ENCODE data around the gene NCLN.
"Not testable (repeated sequence)": the region's sequence is repeated elsewhere in the genome, so short reads cannot be mapped to it uniquely, and the experiment has no call there.

The NCLN gene

DNA sequence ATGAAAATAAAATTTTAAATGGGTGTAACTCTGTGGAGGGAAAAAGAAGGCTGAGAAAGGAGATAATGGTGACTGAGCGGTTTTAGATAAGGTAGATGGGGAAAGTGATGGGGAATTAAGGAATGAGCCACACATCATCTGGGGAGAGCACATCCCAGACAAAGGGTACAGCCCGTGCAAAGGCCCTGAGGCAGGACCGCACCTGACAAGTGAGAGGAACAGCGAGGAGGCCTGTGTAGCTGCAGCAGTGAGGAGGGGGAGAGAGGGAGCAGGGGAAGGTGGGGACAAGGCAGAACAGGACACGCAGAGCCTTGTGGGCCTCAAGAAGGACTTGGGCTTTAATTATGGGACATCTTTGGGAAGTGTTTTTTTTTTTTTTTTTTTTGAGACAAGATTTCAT, 37.0 kb downstream of the NCLN start:
- no peak for DNase-seq (ENCODE audit: low read depth in 1 of 2, low spot score in 1 of 2)

DNA sequence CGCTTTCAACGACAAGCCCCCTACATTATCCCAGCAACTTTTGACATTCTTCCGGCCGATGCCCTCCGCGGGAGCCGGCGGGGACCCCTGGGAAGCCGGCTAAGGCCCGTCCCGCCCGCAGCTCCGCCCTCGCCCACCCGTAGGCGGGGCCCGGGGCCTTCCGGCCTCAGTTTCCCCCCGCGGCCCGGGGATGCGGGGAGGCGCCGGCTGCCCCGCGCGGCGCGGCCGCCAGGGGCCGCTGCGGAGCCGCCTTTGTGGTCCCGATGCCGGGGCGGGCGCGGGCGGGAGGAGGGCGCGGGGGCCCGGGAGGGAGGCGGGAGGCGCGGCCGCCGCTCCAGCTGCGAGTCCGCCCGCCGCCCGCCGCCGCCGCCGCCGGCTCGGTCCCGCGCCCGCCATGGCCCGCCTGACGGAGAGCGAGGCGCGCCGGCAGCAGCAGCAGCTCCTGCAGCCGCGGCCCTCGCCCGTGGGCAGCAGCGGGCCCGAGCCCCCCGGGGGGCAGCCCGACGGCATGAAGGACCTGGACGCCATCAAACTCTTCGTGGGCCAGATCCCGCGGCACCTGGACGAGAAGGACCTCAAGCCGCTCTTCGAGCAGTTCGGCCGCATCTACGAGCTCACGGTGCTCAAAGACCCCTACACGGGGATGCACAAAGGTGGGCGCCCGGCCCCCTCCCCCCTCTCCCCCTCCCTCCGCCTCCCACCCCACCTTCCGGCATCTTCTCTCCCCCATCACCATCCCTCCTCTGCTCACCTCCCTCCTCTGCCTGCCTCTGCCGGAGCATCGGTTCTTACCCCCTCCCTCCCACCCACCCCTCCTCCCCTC, 38.8 kb downstream of the NCLN start, which contains the start of gene CELF5:
Gene CELF5, plus strand, starts transcription at position 316 of the 823 bp plus-strand sequence. Its CDS starts 79 bp downstream, at position 395.
- peak; percentile 20 to 41 for DNase-seq (ENCODE audit: low read depth in 1 of 2, low spot score in 1 of 2)

DNA sequence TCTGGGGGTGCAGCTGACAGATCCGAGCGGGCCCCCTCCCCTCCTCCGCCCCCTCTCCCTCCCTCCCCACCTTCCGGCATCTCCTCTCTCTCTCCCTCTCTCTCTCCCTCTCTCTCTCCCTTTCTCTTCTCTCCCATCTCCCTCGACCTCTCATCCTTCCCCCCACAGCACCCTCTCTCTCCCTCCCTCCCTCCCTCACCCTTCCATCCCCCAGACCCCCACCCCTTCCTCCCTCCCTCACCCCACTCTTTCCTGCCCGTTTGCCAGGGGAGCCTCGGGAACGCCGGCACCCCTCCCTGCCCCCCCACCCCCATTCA, 39.4 kb downstream of the NCLN start:
- DNase-seq (ENCODE audit: low read depth in 1 of 2, low spot score in 1 of 2): no peak

DNA sequence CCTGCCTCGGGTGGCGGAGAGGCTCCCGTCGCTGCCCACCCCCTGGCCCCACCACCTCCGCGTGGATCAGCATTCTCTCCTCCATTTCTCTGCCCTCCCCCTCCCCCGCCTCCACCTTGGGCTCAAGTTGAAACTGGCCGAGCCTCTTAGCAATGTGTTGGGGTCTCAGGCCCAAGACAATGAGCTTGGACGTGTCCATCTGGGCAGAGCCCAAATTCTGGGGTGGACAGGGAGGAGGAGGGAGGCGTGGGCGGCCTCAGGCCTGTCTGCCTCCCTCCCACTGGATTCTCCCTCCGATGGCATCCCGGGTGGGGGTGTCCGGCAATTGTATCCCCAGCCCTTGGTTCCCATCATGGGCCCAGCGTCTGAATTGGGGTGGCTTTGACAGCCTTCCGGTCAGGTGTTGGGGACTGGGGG, 40.0 kb downstream of the NCLN start:
- DNase-seq (ENCODE audit: low read depth in 1 of 2, low spot score in 1 of 2): no peak

DNA sequence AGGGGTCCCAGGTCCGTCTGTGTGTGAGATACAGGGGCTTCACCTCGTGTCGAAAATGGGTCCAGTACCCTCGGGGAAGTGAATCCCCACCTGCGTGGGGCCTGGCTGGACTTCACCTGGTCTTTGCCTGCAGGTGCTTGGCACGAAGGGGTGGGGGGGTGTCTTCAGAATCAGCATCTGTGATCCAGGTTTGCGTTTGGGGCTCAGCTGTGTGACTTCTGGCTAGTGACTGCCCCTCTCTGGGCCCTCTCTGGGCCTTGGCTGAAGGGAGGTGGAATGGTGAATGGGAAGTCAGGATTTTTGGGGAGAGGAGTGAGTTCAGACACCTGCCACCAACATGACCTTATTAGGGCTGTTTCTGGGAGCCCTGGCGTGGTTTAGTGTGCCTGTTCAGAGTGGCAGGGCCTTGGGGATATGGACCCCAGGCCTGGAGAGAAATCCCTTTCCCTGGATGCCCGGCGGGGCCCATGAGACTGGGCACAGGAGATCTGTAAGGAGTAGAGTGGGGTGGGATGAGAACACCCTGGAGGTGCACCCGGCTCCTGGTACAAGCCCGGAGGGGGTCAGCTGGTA, 41.4 kb downstream of the NCLN start:
- DNase-seq (ENCODE audit: low read depth in 1 of 2, low spot score in 1 of 2): no peak

DNA sequence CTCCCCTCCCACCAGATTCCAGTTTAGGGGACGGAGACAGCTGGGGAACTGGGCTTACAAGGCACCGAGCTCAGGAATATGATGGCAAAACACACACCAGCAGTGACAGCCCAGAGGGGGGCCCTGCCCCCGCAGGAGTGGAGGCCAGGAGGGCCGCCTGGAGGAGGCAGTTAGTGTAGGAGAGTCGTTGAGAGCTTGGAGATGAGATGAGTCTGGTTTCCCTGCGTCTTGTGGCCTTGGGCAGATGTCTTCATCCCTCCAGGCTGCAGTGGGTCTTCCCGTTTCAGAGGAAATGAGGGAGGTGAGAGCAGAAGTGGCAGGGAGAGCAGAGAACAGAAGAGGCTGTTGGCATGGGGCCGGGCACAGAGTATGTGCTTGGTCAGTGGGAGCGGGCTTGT, 43.6 kb downstream of the NCLN start:
- no peak for DNase-seq (ENCODE audit: low read depth in 1 of 2, low spot score in 1 of 2)

DNA sequence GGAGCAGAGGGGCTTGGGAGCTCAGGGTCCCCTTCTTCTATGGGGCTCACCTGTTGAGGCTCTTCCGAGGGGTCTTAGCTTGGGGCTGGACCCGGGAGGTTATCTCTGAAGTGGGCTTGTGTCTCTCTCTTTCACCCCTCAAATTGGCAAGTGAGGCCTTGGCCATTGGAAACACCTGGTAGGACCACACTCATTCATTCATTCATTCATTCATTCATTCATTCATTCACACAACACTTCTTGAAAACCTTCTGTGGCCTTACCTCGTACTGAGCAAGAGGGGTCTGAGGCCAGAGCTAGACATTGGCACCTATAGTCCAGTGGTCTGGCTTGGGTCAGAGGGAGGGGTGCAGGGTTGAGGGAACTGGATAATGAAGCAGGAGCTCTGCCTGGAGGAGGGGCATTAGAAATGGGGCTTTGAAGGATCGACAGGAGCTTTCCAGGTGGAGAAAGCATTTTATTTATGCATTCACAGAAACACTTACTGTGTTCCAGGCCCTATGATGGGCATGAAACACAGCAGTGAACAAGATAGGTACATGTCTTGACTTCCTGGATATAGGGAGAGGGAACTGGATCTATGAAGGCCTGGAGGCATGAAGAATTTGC, 44.3 kb downstream of the NCLN start:
- no peak for DNase-seq (ENCODE audit: low read depth in 1 of 2, low spot score in 1 of 2)

DNA sequence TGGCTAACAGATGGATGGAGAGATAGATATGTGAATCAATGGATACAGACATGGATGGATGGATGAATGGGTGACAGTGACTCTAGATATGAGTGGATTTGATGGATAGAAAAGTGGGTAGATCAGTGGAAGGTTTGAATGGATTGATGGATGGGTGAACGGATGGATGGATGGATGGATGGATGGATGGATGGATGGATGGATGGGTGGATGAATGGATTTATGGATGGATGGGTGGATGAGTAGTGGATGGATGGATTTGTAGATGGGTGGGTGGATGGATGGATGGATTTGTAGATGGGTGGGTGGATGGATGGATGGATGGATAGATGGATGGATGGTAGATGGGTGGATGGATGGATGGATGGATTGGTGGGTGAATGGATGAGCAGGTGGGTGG, 45.6 kb downstream of the NCLN start:
- no peak for DNase-seq (ENCODE audit: low read depth in 1 of 2, low spot score in 1 of 2)

DNA sequence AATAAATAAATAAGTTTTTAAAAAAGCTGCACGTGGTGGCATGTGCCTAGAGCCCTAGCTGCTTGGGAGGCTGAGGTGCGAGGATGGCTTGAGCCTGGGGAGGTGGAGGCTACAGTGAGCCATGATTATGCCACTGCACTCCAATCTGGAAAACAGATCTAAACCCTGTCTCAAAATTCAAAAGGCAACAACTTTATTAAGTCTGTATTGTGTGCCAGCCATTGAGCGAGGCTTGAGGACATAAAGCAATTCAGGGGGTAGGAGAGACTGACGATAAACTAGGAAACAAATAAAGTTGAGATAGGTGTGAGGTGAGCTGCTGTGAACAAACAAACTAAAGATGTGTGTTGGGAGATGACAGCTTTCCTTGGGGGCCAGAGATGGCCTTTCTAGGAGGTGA, 47.4 kb downstream of the NCLN start:
- DNase-seq (ENCODE audit: low read depth in 1 of 2, low spot score in 1 of 2): no peak

DNA sequence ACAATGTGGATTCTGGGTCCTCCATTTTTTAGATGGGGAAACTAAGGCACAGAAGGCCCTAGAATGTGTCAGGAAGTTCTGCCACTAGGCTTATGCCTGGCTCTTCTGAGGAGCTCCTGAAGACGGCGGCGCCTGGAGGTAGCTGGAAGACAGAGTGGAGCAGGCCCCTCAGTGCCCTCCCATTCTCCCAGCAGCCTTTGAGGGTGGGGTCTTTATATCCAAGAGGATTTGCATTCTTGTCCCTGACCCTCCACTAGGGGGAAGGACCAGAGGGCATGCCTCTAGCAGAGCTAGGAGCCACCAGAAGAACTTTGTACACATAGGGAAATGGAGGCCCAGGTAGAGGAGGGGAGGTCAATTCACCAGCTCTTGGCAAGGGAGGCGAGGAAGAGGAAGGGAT, 48.1 kb downstream of the NCLN start:
- no peak for DNase-seq (ENCODE audit: low read depth in 1 of 2, low spot score in 1 of 2)

DNA sequence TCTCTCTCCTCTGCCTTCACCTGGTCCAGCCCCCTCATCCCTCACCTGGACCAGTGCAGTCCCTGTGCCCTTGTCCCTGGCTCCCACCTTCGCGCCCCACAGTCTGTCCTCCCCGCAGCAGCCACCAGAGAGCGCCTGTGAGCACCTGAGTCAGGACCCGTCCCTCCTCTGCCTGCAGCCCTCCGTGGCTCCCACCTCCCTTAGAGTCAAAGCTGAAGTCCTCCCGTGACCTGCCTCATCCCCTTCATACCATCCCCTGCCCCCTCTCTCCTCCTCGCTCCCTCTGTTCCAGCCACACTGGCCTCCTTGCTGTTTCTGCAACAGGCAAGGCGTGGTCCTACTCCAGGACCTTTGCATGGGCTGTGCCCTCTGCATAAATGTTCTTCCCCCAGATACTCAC, 49.1 kb downstream of the NCLN start:
- no peak for DNase-seq (ENCODE audit: low read depth in 1 of 2, low spot score in 1 of 2)

DNA sequence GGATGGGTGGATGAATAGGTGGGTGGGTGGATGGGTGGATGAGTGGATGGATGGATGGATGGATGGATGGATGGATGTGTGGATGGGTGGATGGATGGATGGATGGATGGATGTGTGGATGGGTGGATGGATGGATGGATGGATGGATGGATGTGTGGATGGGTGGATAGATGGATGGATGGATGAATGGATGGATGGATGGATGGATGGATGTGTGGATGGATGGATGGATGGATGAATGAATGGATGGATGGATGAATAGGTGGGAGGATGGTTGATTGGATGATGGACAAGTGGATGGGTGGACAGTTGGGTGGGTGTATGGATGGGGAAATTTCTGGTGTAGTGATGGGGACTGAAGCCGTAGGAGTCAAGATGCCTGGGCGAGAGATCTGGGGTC, 49.9 kb downstream of the NCLN start:
- not testable (repeated sequence) for DNase-seq (ENCODE audit: low read depth in 1 of 2, low spot score in 1 of 2)

DNA sequence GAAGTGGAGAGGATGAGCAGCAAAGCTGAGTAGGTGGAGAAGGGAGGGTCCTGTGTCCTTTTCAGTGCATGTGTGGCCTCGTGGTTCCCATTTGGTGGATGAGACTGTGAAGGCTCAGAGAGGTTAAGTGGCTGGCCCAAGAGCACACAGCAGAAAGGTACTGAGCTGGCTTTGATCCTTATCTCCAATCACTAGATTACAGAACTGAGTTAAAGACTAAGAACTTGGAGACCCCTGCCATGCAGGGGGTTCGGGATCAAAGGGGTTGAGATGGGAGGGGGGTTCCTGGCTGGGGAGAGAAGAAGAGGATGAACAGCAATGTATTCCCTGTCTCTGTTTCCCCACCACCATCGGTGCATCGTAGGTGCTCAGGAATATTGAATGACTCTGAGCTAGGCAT, 50.5 kb downstream of the NCLN start:
- no peak for DNase-seq (ENCODE audit: low read depth in 1 of 2, low spot score in 1 of 2)

DNA sequence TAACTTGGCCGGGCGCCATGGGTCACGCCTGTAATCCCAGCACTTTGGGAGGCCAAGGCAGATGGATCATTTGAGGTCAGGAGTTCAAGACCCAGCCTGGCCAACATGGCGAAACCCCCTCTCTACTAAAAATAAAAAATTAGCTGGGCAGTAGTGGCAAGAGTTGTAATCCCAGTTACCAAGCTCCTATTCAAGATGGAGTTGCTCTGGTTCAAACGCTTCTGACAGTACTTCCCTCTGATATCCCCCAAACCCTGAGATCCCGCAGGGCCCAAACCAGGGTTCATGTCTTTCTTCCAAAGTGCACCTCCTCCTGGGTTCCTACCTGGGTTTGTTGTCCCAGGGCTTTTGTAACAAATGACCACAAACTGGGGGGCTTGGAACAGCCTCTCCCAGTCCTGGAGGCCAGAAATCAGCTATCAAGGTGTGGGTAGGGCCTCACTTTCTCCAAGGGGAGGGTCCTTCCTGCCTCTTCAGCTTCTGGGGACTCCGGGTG, 52.4 kb downstream of the NCLN start:
- no peak for DNase-seq (ENCODE audit: low read depth in 1 of 2, low spot score in 1 of 2)

DNA sequence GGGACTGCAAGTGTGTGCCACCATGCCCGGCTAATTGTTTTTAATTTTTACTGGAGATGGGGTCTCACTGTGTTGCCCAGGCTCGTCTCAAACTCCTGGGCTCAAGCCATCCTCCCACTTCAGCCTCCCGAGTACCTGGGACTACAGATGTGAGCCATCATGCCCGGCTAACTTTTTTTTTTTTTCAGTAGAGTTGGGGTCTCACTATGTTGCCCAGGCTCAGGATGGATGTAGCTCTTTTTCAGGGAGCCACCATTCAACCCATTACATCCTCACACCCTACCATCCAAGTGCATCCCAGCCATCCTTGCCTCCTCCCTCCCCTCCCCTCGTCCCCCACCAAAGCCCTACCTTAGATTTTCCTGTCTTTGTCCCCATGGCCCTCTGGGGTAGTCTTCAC, 53.6 kb downstream of the NCLN start:
- no peak for DNase-seq (ENCODE audit: low read depth in 1 of 2, low spot score in 1 of 2)

DNA sequence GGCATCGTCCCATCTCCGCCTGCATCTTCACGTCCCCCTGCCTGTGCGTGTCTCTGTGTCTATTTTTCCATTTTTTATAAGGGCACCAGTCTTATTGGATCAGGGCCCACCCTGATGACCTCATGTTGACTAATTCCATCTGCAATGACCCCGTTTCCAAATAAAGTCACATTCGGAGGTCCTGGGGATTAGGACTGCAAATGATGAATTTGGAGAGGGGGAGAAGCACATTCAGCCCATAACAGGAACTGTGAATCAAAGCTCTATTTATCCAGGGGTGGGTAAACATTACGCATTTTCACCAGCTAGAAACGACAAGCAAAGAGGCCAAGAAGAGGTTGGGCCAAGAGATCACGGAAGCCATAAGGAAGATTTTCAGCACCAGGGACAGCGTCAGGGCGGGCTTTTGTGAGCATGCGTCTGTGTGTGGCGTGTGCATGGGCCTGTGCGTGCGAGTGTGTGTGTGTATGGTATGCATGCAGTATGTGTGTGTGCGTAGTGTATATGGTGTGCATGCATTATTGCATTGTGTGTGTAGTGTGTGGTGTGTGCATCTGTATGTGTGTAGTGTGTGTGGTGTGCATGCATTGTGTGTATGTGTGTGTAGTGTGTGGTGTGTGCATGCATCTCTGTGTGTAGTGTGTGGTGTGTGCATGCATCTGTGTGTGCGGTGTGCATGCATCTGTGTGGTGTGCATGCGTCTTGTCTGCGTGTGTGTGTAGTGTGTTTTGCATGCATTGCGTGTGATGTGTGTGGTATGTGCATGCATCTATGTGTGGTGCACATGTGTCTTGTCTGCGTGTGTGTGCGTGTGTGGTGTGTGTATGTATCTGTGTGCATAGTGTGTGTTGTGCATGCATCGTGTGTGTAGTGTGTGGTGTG, 58.3 kb downstream of the NCLN start:
- peak; percentile 11 for DNase-seq (ENCODE audit: low read depth in 1 of 2, low spot score in 1 of 2)

DNA sequence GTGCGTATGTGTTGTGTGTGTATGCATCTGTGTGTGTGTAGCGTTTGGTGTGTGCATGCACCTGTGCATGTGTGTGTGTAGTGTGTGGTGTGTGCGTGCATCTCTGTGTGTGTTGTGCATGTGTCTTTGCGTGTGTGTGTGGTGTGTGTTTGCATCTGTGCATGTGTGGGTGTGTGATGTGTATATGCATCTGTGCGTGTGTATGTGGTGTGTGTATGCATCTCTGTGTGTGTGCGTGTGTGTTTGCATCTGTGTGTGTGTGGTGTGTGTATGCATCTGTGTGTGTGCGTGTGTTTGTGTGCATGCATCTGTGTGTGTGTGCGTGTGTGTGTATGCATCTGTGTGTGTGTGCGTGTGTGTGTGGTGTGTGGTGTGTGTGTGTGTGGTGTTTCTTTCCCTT, 59.3 kb downstream of the NCLN start:
- no peak for DNase-seq (ENCODE audit: low read depth in 1 of 2, low spot score in 1 of 2)

DNA sequence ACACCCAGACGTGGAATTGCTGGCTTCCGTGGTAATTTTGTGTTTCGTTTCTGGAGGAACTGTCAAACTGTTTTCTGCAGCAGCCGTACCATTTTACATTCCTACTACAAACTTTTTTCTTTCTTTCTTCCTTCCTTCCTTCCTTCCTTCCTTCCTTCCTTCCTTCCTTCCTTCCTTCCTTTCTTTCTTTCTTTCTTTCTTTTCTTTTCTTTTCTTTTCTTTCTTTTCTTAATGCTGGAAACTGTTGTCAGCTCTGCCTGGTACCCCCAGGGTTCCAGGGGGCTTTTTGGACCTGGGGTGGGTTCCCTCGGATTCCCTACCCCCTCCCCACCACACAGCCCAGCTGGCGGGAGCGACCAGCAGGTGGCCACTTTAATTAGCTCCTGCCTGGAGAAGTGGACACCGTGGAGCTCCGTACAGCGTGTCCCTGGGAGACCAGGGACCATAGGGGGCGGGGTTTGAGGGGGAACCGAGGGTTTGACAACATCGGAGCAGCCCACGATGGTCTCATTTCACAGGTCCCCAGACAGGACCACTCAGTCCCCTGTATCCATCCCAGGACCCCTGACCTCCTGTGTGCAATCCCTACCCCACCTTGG, 63.1 kb downstream of the NCLN start:
- no peak for DNase-seq (ENCODE audit: low read depth in 1 of 2, low spot score in 1 of 2)

DNA sequence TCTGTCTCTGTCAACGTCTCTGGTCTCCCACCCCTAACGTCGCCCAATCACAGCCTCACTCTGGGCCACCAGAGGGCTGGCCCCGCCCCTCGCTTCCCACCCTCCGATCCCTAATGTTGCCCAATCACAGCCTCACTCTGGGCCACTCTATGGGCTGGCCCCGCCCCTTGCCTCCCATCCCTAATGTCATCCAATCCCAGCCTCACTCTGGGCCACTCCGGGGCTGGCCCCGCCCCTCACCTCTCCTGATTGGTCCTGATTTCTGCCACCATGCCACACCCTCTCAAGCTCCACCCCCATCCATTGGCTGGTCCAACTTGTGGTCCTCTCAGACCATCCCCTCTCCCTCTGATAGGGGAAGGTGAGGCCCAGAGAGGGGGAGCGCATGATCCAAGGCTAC, 63.7 kb downstream of the NCLN start:
- DNase-seq (ENCODE audit: low read depth in 1 of 2, low spot score in 1 of 2): no peak

DNA sequence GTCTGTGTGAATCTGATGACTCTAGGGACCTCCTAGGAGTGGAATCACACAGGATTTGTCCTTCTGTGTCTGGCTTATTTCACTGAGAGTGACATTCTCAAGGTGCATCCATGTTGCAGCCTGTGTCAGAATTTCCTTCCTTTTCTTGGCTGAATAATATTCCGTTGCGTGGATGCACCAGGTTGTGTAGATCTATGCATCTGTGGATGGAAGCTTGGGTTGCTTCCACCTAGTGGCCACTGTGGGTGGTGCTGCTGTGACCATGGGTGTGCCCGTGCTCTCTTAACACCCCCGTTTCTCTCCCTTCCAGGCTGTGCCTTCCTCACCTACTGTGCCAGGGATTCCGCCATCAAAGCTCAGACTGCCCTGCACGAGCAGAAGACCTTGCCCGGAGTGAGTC, 64.9 kb downstream of the NCLN start:
- no peak for DNase-seq (ENCODE audit: low read depth in 1 of 2, low spot score in 1 of 2)

DNA sequence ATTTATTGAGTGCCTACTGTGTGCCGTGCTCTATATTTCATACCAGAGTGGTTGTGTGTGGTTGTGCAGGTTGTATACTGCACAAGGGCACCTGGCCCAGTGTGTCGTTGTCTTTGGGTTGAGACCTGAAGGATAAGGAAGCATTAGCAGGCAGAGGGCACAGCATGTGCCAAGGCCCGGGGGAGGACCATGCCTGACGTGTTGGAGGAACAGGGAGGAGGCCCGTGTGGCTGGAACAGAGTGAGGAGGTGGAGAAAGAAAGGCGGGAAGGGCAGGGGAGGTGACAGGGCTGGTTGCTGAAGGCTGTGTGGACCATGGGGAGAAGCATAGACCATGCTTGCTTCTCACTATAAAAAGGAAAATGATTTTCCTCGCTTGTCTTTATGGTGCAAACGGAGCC, 65.5 kb downstream of the NCLN start:
- DNase-seq (ENCODE audit: low read depth in 1 of 2, low spot score in 1 of 2): no peak
